Measurements from ENCODE around the gene NPIPA7. TPM values are rescaled to one million over a fixed set of nuclear protein-coding genes. Genes with fewer than 3 reads are reported as not detected.
"Not testable (repeated sequence)": the region's sequence is repeated elsewhere in the genome, so short reads cannot be mapped to it uniquely, and the experiment has no call there.

NPIPA7 gene
- 4.0 TPM for total RNA-seq

- DNase-seq: not testable (repeated sequence)
These were observed at the start of gene NPIPA7 for GRCh38 chr16:16378840-16379239. NPIPA7 (plus strand) TSS chr16:16379140; CDS start chr16:16379245, 105 bp downstream.

- not testable (repeated sequence) for DNase-seq
These were observed 47.5 kb upstream of the NPIPA7 start for GRCh38 chr16:16331466-16331865.

GRCh38 chr16:16357556-16357955, 21.4 kb upstream of the NPIPA7 start:
- DNase-seq: not testable (repeated sequence)

GRCh38 chr16:16358539-16359240, 20.2 kb upstream of the NPIPA7 start:
- not testable (repeated sequence) for DNase-seq

- not testable (repeated sequence) for DNase-seq
These were observed 15.3 kb upstream of the NPIPA7 start for GRCh38 chr16:16363595-16363994.

- DNase-seq: not testable (repeated sequence)
These were observed 14.8 kb upstream of the NPIPA7 start for GRCh38 chr16:16364100-16364499.

GRCh38 chr16:16364701-16365100, 14.2 kb upstream of the NPIPA7 start:
- not testable (repeated sequence) for DNase-seq

GRCh38 chr16:16365319-16365718, 13.6 kb upstream of the NPIPA7 start:
- not testable (repeated sequence) for DNase-seq

- DNase-seq: not testable (repeated sequence)
These were observed 13.1 kb upstream of the NPIPA7 start for GRCh38 chr16:16365851-16366250.

- DNase-seq: not testable (repeated sequence)
These were observed 12.2 kb upstream of the NPIPA7 start for GRCh38 chr16:16366552-16367284.

GRCh38 chr16:16367285-16367628, 11.7 kb upstream of the NPIPA7 start:
- not testable (repeated sequence) for DNase-seq

GRCh38 chr16:16369081-16369856, 9.7 kb upstream of the NPIPA7 start:
- DNase-seq: not testable (repeated sequence)

GRCh38 chr16:16371136-16371735, 7.7 kb upstream of the NPIPA7 start:
- DNase-seq: not testable (repeated sequence)

GRCh38 chr16:16374192-16374591, 4.7 kb upstream of the NPIPA7 start:
- DNase-seq: not testable (repeated sequence)

GRCh38 chr16:16399685-16400084, 20.7 kb downstream of the NPIPA7 start:
- DNase-seq: not testable (repeated sequence)

GRCh38 chr16:16402333-16402732, 23.4 kb downstream of the NPIPA7 start:
- not testable (repeated sequence) for DNase-seq

GRCh38 chr16:16404283-16404682, 25.3 kb downstream of the NPIPA7 start:
- not testable (repeated sequence) for DNase-seq

GRCh38 chr16:16405421-16405820, 26.5 kb downstream of the NPIPA7 start:
- not testable (repeated sequence) for DNase-seq

GRCh38 chr16:16408430-16408829, 29.5 kb downstream of the NPIPA7 start:
- DNase-seq: not testable (repeated sequence)

GRCh38 chr16:16413773-16414172, 34.8 kb downstream of the NPIPA7 start:
- DNase-seq: not testable (repeated sequence)

- DNase-seq: not testable (repeated sequence)
These were observed 38.1 kb downstream of the NPIPA7 start for GRCh38 chr16:16417071-16417470.

GRCh38 chr16:16417914-16418544, 39.1 kb downstream of the NPIPA7 start:
- not testable (repeated sequence) for DNase-seq

All from skin of body (tissue), 2 donors.